ENCODE data around the gene OR7G1. TPM values are rescaled to one million over a fixed set of nuclear protein-coding genes. Genes with fewer than 3 reads are reported as not detected.

OR7G1 gene

GRCh38 chr19:9065457-9066014, 50.0 kb downstream of the OR7G1 start:
- no CpG with 5 or more reads among the region's 12 CpGs for WGBS (ENCODE audit: extremely low coverage, insufficient coverage, low lambda C conversion rate)
- DNase-seq = no peak

More at GRCh38 chr19:9065457-9066014, 50.0 kb downstream of the OR7G1 start:
- no peaks in the 10 kb centered on the region for H3K4me1 ChIP-seq (ENCODE audit: control insufficient read depth, low read depth, low read length)
- H3K4me3 ChIP-seq (ENCODE audit: low read length) = no peak overlapping the region
- H2BK5ac ChIP-seq (ENCODE audit: low read length) = no peak overlapping the region
- no peaks in the 10 kb centered on the region for H3K36me3 ChIP-seq (ENCODE audit: control insufficient read depth, insufficient read depth, low read length)
- no peaks in the 10 kb centered on the region for H3K27me3 ChIP-seq (ENCODE audit: insufficient read depth, low read length, poor library complexity)
- H2BK120ac ChIP-seq (ENCODE audit: low read depth, low read length) = no peak overlapping the region
- H3K79me2 ChIP-seq (ENCODE audit: control insufficient read depth, insufficient read depth, low read length) = no peaks in the 10 kb centered on the region
- no peak overlapping the region for H2AK5ac ChIP-seq (ENCODE audit: low read length)
- H4K8ac ChIP-seq (ENCODE audit: low read depth, low read length) = no peak overlapping the region
- H3K56ac ChIP-seq (ENCODE audit: low read length) = no peak overlapping the region
- no peak overlapping the region for H2BK15ac ChIP-seq (replicated peaks; ENCODE audit: low read depth)
- no peak overlapping the region for H4K5ac ChIP-seq (ENCODE audit: low read length)
- no peak overlapping the region for H3K27ac ChIP-seq (ENCODE audit: low read depth, low read length)
- no peak overlapping the region for H3K4ac ChIP-seq (ENCODE audit: low read depth, low read length)
- H3K79me1 ChIP-seq (ENCODE audit: low read length) = no peaks in the 10 kb centered on the region
- no peak overlapping the region for H3K9ac ChIP-seq (ENCODE audit: low read length)
- no peak overlapping the region for H3K18ac ChIP-seq (ENCODE audit: low read length)
- H3K4me2 ChIP-seq (ENCODE audit: low read length) = no peak overlapping the region
- no peak overlapping the region for H3K23ac ChIP-seq (ENCODE audit: low read length)

Small RNA genes within 50 kb of the gene (small RNA-seq; reads per million reads assigned to genes)
- gene OR1M4P (ENCODE audit: insufficient read depth) = not detected
